Type B pancreatic cell (in vitro differentiated cells): ENCODE measurements around the gene KRTAP10-4. TPM values are rescaled to one million over a fixed set of nuclear protein-coding genes. Genes with fewer than 3 reads are reported as not detected.

Source experiments
- DNase-seq: peaks from one replicate; pipeline ENCODE4 v3.0.0; 2021; ENCODE audit warnings: mixed read lengths; ENCODE audit not compliant: unreplicated experiment; ENCODE audit errors: extremely low spot score
- H3K27ac Mint-ChIP-seq: 2 replicates; pipeline ENCODE4 v1.8.0; 2021; ENCODE audit warnings: mild to moderate bottlenecking, mixed read lengths
- H3K27me3 Mint-ChIP-seq: 2 replicates; pipeline ENCODE4 v1.8.0; 2021; ENCODE audit warnings: mixed read lengths
- H3K36me3 Mint-ChIP-seq: 2 replicates; pipeline ENCODE4 v1.8.0; 2021; ENCODE audit warnings: mixed read lengths
- H3K4me1 Mint-ChIP-seq: one replicate; pipeline ENCODE4 v1.8.0; 2021; ENCODE audit warnings: mixed read lengths; ENCODE audit not compliant: unreplicated experiment
- H3K4me3 Mint-ChIP-seq: 2 replicates; pipeline ENCODE4 v1.8.0; 2021; ENCODE audit warnings: mild to moderate bottlenecking, mixed read lengths
- H3K9me3 Mint-ChIP-seq: 2 replicates; pipeline ENCODE4 v1.8.0; 2021; ENCODE audit warnings: mixed read lengths
- CTCF ChIP-seq: fragments of 200-600 bp; sonication (generic); conservative IDR thresholded peaks from 2 replicates; pipeline ENCODE4 v1.5.0; 2021; ENCODE audit warnings: antibody characterized with exemption, mild to moderate bottlenecking
- total RNA-seq: library from RNA; stranded (reverse); gene quantifications from 2 replicates; pipeline ENCODE4 v1.2.1, GENCODE V29; 2021; ENCODE audit warnings: low replicate concordance

Gene KRTAP10-4
- total RNA-seq, 1 donor from 2014 or later = not detected

GRCh38 chr21:44527156-44527982, 46.2 kb upstream of the KRTAP10-4 start:
- no peak for DNase-seq
- Mint-ChIP-seq H3K36me3 (no peaks in the 10 kb centered on the region), H3K27ac (no peak overlapping the region), H3K9me3 (no peaks in the 10 kb centered on the region), H3K27me3 (no peaks in the 10 kb centered on the region), H3K4me1 (no peaks in the 10 kb centered on the region), H3K4me3 (no peak overlapping the region)
- TF ChIP-seq CTCF = no peak

GRCh38 chr21:44527983-44528633, 45.4 kb upstream of the KRTAP10-4 start:
- H3K4me1 Mint-ChIP-seq = no peaks in the 10 kb centered on the region
- H3K9me3 Mint-ChIP-seq = no peaks in the 10 kb centered on the region
- no peaks in the 10 kb centered on the region for H3K27me3 Mint-ChIP-seq
- no peaks in the 10 kb centered on the region for H3K36me3 Mint-ChIP-seq
- no peak overlapping the region for H3K27ac Mint-ChIP-seq
- DNase-seq = no peak
- H3K4me3 Mint-ChIP-seq = no peak overlapping the region
- TF ChIP-seq CTCF = no peak

GRCh38 chr21:44528634-44528995, 44.9 kb upstream of the KRTAP10-4 start:
- no peak for TF ChIP-seq CTCF
- H3K27me3 Mint-ChIP-seq = no peaks in the 10 kb centered on the region
- peak; percentile 55 for DNase-seq
- H3K36me3 Mint-ChIP-seq = no peaks in the 10 kb centered on the region
- H3K4me1 Mint-ChIP-seq = no peaks in the 10 kb centered on the region
- no peak overlapping the region for H3K4me3 Mint-ChIP-seq
- H3K27ac Mint-ChIP-seq = no peak overlapping the region
- H3K9me3 Mint-ChIP-seq = no peaks in the 10 kb centered on the region

GRCh38 chr21:44529011-44529421, 44.5 kb upstream of the KRTAP10-4 start:
- no peak overlapping the region for H3K4me3 Mint-ChIP-seq
- no peaks in the 10 kb centered on the region for H3K27me3 Mint-ChIP-seq

GRCh38 chr21:44529503-44530125, 43.9 kb upstream of the KRTAP10-4 start:
- peak; percentile 48 for DNase-seq
- H3K9me3 Mint-ChIP-seq = no peaks in the 10 kb centered on the region
- no peak overlapping the region for H3K27ac Mint-ChIP-seq
- no peaks in the 10 kb centered on the region for H3K4me1 Mint-ChIP-seq
- no peak for TF ChIP-seq CTCF
- no peaks in the 10 kb centered on the region for H3K27me3 Mint-ChIP-seq
- no peaks in the 10 kb centered on the region for H3K36me3 Mint-ChIP-seq
- H3K4me3 Mint-ChIP-seq = no peak overlapping the region

More at GRCh38 chr21:44529011-44529421, 44.5 kb upstream of the KRTAP10-4 start:
- Mint-ChIP-seq H3K27ac (no peak overlapping the region), H3K9me3 (no peaks in the 10 kb centered on the region), H3K36me3 (no peaks in the 10 kb centered on the region), H3K4me1 (no peaks in the 10 kb centered on the region)
- DNase-seq = peak; percentile 60
- TF ChIP-seq CTCF = no peak
